Medulla oblongata (tissue), 1 donor: ENCODE results near the gene BFAR.
"Not testable (repeated sequence)": the region's sequence is repeated elsewhere in the genome, so short reads cannot be mapped to it uniquely, and the experiment has no call there.

Experiments
- DNase-seq: peaks from one replicate; pipeline ENCODE4 v3.0.0-alpha.2; 2015; ENCODE audit errors: extremely low spot score

BFAR gene

DNA sequence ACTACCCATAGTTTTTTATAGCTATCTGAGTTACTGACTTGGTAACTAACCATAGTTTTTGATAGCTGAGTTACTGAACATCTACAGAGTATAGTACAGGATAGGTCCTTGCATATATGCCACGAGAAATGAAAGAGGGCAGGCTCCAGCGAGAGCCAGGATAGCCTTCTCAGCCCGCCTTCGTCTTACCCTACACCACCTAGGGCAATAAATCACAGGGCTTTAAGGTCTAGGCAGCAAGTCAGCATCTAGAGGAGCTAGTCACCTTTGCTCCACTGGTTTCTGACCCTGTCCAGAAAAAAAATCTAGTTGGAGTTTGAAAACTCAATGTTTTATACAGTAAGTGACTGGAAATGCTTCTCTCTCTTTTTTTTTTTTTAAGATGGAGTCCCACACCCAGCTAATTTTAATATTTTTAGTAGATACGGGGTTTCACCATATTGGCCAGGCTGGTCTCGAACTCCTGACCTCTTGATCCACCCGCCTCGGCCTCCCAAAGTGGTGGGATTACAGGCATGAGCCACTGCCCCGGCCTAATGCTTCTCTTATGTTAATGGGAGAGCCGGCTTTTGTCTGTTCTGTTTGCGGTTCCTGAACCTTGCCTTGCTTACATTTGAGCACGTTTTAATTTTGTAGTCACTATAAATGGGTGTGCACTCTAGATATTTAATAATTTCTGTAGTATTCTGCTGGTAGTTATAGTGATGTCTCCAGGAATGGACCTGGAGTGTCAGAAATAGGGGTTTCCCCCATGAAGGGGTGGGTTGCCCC is 2.8 kb downstream of the BFAR start:
- no peak for DNase-seq

DNA sequence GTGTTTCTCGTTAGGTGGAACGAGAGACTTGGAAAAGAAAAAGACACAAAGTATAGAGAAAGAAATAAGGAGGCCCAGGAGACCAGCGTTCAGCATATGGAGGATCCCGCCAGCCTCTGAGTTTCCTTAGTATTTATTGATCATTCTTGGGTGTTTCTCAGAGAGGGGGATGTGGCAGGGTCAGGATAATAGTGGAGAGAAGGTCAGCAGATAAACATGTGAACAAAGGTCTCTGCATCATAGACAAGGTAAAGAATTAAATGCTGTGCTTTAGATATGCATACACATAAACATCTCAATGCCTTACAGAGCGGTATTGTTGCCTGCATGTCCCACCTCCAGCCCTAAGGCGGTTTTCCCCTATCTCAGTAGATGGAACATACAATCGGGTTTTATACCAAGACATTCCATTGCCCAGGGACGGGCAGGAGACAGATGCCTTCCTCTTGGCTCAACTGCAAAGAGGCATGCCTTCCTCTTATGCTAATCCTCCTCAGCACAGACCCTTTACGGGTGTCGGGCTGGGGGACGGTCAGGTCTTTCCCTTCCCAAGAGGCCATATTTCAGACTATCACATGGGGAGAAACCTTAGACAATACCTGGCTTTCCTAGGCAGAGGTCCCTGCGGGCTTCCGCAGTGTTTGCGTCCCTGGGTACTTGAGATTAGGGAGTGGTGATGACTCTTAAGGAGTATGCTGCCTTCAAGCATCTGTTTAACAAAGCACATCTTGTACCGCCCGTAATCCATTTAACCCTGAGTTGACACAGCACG is 3.6 kb downstream of the BFAR start:
- not testable (repeated sequence) for DNase-seq

DNA sequence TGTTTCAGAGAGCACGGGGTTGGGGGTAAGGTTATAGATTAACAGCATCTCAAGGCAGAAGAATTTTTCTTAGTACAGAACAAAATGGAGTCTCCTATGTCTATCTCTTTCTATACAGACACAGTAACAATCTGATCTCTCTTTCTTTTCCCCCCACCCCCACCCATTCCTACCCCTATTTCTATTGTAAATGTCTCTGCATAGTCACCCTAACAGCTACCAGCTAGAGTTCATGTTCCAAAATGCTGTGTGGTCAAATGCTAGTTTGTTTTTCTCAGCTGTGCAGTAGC is 4.1 kb downstream of the BFAR start:
- not testable (repeated sequence) for DNase-seq

DNA sequence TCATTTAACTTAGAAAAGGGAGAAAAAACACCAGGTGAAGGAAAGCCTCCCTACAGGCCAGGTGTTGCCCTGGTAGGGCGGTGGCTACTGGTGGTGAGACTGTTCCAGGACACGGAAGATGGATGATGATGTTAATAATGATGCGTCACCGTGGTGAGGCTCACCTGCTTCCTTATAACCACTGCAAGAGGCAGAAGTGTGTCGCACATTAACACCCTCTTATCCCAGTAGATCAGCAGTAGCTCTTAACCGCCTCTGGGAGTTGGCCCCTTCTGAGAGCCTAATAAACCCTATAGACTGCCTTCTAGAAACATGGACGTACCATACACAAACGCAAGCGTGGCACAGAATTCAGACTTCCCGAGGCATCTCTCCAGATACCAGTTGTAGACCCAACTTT is 7.8 kb downstream of the BFAR start:
- DNase-seq = no peak

DNA sequence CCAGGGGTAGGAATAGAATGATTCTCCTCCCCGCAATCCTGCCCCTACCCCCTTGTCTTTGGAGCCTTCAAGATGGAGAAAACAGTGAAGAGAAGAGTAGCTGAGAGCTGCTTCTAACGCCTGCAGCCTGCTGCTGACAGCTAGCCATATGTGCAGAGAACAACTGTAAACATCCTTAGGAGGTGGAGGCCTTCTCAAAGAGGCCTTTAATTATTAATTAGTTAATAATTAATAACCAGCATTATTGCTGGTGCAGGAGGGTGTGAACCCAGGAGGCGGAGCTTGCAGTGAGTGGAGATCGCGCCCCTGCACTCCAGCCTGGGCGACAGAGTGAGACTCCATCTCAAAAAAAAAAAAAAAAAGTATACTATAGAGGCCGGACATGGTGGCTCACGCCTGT is 8.5 kb downstream of the BFAR start:
- DNase-seq = no peak

DNA sequence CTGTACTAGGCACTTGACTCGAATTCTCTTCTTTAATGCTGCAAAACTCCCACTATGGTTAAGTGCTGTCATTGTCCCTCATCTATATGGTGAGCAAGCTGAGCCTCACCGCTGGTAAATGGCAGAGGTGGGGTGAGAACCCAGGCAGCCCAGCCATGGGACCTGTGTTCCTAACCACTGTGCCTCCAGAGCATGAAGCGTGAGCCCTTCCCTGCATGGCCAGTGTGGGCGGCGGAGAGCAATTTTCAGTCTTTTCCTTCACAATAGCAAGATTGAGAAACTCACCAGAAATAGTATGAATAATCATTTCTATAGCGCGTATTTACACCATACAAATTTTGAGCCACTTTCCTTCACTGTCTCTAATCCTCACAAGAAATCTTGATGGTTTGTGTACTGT is 9.2 kb downstream of the BFAR start:
- no peak for DNase-seq

DNA sequence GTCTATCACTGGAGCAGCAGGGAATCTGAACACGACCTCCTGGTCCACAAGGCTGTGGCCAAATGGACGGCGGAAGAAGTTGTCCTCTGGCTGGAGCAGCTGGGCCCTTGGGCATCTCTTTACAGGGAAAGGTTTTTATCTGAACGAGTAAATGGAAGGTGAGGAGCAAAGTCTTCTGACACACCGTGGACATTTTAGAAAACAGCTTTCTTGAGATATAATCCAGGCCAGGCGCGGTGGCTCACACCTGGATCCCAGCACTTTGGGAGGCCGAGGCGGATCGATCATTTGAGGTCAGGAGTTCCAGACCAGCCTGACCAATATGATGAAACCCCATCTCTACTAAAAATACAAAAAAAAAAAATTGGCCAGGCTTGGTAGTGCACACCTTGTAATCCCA is 17.1 kb downstream of the BFAR start:
- no peak for DNase-seq

DNA sequence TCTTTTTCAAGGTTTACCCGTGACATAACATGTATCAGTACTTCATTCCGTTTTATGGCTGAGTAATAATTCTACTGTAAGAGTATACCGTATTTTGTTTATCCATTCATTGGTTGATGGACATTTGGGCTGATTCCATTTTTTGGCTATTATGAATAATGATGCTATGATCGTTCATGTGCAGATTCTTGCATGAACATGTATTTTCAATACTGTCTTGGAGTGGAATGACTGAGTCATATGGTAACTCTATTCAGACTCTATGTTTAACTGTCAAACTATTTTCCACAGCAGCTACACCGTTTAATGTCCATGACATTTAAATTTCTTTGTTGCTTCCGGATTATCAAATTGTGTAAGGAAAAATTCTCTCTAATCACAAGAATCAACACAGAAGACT is 17.9 kb downstream of the BFAR start:
- DNase-seq = no peak

DNA sequence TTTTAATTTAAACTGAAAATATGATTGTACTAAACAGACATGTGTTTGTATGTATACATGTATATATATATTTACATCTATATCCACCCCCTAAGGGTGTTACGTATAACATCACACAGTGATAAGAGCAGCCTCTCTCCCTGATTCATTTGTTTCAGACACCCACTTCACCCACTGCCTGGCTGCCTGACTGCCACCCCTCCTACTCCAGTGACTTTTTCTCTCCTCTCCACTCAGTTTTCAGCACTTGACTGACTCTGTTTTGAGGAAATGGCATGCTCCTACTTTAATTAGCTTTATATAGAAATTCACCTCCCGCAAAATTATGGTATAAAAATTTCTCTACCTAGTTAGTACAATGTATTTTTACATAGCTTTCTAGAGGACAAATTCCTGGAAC is 20.0 kb downstream of the BFAR start:
- DNase-seq = no peak

DNA sequence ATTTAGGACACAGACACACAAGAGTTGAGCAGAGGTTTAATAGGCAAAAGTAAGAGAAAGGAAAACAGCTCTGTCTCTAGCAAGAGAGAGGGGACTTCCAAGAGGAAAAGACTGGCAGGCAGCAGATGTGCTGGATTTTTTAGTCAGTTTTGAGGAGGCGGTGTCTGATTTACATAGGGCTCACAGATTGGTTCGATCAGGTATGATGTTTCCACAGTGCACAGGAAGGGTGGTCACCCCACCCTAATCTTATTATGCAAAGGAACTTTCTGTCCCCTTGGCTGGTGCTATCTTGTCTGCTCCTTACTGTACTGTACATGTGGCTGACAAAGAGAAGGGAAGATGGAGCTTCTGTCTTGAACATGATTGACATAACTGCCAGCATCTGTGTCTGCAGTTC is 25.3 kb downstream of the BFAR start:
- DNase-seq = no peak

DNA sequence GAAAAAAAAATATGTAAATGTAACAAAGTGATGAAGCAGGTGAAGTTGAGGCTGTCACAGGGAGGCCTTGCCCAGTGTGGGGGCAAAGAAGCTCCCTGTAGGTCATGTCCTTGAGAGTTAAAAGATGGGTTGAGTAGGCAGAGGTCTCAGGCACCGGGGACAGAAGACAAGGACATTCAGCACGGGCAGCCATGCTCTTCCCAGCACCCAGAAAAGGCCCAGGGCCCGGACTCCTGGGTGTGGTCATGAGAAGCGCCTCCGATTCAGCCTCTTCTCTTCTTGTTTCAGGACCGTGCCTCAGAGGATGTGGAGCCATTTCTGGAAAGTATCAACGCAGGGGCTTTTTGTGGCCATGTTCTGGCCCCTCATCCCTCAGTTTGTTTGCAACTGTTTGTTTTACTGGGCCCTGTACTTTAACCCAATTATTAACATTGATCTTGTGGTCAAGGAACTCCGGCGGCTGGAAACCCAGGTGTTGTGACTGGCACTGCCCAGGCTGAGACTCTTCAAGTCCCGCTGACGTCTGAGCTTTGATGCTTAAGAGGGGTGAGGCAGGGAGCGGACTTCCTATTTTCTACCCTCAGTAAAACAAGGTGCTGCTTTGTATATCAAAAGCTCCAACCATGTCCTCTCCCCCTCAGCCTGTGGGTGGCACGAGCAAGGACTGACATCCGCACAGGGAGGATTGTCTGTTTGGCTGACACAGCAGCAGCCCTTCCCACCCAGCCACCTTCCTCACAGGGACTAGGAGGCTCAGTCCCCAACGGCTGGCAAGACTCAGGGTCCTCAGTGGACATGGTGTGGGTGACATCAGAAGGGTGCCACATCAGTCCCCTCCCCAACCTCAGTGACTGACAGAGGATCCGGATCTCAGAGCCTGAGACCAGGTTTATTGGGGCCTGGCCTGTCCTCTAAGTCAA is 34.9 kb downstream of the BFAR start:
- DNase-seq = no peak

DNA sequence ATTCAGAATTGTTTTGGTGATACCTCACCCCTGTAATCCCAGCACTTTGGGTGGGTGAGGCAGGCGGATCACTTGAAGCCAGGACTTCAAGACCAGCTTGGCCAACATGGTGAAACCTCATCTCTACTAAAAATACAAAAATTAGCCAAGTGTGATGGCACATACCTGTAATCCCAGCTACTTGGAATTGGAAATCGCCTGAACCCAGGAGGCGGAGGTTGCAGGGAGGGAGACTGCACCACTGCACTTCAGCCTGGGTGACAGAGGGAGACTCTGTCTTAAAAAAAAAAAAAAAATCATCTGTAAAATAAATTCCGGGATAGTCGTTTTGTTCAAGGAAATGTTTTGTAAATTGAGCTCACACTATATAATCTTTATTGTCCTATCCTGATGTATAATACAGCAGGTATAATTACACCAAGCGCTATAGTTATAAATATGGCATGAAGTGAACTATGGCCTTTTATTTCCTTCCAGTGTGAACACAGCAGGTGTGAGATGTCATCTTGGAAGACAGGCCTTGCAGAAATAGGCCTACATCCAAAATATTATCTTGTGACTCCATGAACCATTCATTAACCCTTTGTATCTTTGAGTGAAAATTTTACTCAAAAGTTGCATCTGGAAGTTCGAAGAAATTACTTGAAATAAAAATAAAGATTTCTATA is 35.9 kb downstream of the BFAR start:
- DNase-seq = no peak

DNA sequence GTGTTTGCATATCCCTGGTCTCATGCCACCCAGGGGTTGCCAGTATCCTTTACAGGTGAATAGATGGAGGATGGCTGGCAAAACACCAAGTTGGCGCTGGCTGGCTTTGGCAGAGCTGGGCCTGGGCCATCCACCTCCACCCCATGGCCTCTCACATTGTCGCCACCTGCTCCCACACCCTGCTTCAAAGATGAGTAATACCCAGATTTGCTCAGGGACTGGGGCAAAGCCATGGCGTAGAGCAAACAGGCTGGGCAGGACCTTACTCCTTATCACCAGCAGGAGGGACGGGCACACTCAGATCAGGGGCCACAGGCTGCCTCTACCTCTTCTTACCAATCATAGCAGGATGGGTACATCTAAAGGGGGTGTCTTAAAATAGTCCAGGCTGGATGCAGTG is 37.0 kb downstream of the BFAR start:
- DNase-seq = no peak

DNA sequence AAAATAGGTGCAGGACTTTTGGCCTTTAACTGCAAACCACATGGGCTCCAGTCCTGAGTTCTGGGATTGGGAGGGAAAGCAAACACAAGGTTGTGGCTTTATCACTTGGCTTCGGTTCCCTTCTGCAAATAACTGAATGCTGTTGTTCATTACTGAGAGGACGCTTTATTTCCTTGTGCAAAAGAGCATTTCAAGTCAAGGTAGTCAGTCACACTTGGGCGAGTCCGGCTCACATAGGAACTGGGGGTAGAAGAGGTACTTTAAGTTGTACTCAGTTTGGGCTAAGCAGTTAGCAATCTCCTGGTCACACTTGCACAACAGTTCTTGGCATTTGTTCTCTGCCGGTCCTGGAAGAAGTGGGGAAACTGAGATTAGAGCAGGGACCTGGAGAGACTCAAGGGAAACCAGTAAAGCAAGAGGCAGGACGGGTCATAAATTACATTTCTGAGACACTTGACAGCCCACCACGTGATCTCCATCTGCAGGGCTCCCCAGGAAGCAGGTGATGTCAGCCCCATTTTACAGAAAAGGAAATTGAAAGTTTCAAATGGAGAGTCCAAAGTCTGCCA is 39.7 kb downstream of the BFAR start:
- DNase-seq = no peak

DNA sequence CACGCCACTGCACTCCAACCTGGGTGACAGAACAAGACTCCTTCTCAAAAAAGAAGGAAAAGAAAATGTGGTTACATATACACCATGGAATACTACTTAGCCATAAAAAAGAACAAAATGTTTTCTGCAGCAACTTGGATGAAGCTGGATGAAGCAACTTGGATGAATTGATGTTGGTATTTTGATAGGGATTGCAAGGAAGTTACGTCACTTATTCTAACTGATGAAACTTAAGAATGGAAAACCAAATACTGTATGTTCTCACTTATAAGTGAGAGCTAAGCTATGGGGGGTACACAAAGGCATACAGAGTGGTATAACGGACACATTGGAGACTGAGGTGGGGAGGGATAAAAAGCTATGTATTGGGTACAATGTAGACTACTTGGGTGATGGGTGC is 43.9 kb downstream of the BFAR start:
- no peak for DNase-seq

DNA sequence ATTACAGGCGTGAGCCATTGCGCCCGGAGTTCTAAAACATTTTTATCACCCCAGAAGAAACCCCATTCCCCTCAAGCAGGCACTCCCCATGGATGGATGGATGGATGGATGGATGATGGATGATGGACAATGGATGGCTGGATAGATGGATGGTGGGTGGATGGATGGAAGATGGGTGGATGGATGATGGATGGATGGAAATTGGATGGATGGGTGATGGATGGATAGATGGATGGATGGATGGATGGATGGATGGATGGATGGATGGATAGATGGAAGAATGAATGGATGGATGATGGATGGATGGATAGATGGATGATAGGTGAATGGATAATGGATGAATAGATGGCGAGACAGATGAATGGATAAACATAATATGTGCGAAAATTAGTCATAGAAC is 44.9 kb downstream of the BFAR start:
- no peak for DNase-seq

DNA sequence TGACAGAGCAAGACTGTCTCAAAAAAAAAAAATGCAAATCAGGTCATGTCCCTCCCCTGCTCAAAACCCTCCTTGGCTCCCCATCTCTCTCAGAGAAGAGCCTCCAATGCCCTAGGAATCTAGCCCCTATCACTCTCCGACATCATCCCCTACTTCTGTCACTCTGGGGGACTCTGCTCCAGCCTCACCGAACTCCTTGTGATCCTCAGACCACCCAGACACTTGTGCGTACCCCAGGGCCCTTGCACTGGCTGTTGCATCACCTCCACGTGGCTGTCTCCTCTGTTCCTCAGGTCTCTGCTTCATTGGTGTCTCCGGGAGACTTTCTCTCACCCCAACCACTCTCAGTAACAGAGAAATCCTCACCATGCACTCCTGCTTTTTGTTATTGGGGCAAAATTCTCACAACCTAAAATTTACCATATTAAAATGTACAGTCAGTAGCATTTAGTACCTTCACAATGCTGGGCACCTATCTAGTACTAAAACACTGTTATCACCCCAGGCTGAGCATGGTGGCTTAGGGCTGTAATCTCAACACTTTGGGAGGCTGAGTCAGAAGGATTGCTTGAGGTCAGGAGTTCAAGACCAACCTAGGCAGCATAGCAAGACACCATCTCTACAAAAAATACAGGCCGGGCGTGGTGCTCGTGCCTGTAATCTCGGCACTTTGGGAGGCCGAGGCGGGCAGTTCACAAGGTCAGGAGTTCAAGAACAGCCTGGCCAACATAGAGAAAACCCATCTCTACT is 46.2 kb downstream of the BFAR start:
- no peak for DNase-seq

DNA sequence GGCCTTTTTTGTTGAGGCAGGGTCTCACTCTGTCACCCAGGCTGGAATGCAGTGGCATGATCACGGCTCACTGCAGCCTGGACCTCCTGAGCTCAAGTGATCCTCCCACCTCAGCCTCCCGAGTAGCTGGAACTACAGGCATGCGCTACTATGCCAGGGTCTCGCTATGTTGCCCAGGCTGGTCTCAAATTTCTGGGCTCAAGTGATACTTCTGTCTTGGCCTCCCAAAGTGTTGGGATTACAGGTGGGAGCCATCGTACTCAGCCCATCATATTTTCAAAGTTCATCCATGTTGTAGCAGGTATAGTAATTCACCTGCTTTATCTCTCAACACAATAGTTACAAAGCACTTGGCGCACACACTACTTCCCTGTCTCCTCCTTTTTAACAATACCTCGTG is 47.6 kb downstream of the BFAR start:
- not testable (repeated sequence) for DNase-seq

DNA sequence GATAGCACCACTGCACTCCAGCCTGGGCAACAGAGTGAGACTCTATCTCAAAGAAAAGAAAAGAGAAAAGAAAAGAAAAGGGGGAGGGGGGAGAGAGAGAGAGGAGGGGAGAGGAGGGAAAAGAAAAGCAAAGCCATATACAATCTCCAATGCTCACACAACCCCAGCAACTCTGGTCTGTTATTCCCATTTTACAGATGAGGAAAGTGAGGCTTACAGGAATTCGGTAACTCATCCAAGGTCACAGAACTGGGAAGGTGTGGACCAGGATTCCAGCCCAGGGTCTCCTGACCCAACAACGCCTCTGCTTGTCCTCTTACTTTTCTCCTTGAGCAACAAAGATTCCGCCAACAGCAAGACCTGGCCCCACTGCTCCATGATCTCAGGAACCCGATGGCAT is 48.4 kb downstream of the BFAR start:
- DNase-seq = no peak

DNA sequence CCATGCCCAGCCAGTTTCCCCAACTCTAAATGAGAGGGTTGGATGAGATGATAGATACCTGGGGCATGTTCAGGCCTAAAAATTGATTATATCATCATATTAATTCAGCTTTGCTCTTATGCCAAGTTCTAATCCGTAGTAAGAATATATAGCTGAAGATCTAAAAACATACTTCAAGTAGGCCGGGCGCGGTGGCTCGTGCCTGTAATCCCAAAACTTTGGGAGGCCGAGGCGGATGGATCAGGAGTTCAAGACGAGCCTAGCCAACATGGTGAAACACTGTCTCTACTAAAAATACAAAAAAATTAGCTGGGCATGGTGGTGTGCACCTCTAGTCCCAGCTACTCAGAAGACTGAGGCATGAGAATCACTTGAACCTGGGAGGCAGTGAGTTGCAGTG is 49.4 kb downstream of the BFAR start:
- DNase-seq = no peak
